Stimulated activated naive CD8-positive, alpha-beta T cell treated with anti-CD3 and anti-CD28 coated beads, Interleukin-15, amount 100 ng/mL, for 72 hours (primary cell): Measurements from ENCODE around the gene OR2G3.

Experiments used
- ATAC-seq: fragments of 150-1000 bp; cut with Tn5 transposase; 2 replicates; pipeline ENCODE4 v1.10.0; 2021; ENCODE audit warnings: mild to moderate bottlenecking, moderate library complexity
- DNase-seq, 2 donors: peaks; one replicate each; pipeline ENCODE4 v3.0.0; 2021 to 2022
- H3K27ac Mint-ChIP-seq, 2 donors: one replicate each; pipeline ENCODE4 v1.8.0; 2022; ENCODE audit warnings: mild to moderate bottlenecking in 2 of 2, mixed read lengths in 2 of 2, moderate library complexity in 2 of 2
- H3K27me3 Mint-ChIP-seq: one replicate; pipeline ENCODE4 v1.8.0; 2022; ENCODE audit warnings: mixed read lengths
- H3K4me1 Mint-ChIP-seq: one replicate; pipeline ENCODE4 v1.8.0; 2022; ENCODE audit warnings: mild to moderate bottlenecking, mixed read lengths
- H3K4me3 Mint-ChIP-seq, 2 donors: one replicate each; pipeline ENCODE4 v1.8.0; 2022; ENCODE audit warnings: mild to moderate bottlenecking in 2 of 2, mixed read lengths in 2 of 2, moderate library complexity in 1 of 2
- H3K9me3 Mint-ChIP-seq, 2 donors: one replicate each; pipeline ENCODE4 v1.8.0; 2022; ENCODE audit warnings: mixed read lengths in 2 of 2

OR2G3 gene

GRCh38 chr1:247646867-247647266, 41.5 kb downstream of the OR2G3 start:
- H3K27me3 Mint-ChIP-seq, result no peaks in the 10 kb centered on the region
- ATAC-seq (no peak), DNase-seq (no peak)

GRCh38 chr1:247647864-247648263, 42.5 kb downstream of the OR2G3 start:
- no peak overlapping the region for H3K4me3 Mint-ChIP-seq
- no peaks in the 10 kb centered on the region for H3K27me3 Mint-ChIP-seq
- no peak for ATAC-seq
- no peaks in the 10 kb centered on the region for H3K4me1 Mint-ChIP-seq
- no peaks in the 10 kb centered on the region for H3K9me3 Mint-ChIP-seq
- H3K27ac Mint-ChIP-seq, result no peak overlapping the region
- DNase-seq, result no peak

More at GRCh38 chr1:247646867-247647266, 41.5 kb downstream of the OR2G3 start:
- Mint-ChIP-seq H3K9me3 (no peaks in the 10 kb centered on the region), H3K4me1 (no peaks in the 10 kb centered on the region), H3K27ac (no peak overlapping the region), H3K4me3 (no peak overlapping the region)

DNA sequence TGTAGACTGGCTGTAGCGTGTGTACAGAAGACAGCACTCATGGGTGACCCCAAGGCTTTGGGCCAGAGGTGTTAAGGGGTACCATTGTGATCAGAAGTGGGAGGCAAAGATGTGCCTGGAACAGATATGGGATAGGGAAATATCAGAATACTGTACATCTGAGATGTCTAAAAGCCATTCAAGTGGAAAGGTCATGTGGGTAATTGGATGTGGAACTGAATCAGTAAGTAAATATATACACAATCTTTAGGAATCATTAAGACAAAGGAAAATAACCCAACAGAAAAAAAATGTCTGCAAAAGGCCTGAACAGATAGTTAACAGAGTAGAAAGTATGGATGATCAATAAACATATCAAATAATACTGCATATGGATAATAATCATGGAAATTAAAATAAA, 47.7 kb downstream of the OR2G3 start:
- ATAC-seq, result no peak

More for the DNA sequence above, 47.7 kb downstream of the OR2G3 start:
- Mint-ChIP-seq H3K4me1 (no peaks in the 10 kb centered on the region), H3K9me3 (no peaks in the 10 kb centered on the region), H3K27me3 (no peaks in the 10 kb centered on the region), H3K27ac (no peak overlapping the region), H3K4me3 (no peak overlapping the region)
- DNase-seq, result no peak
